H1 (cell line): ENCODE results near the gene STT3A.

Experiments
- ATF2 ChIP-seq: IDR thresholded peaks from 2 replicates; pipeline ENCODE4 v1.6.1; 2012; ENCODE audit warnings: low read length, inconsistent platforms
- BCL11A ChIP-seq, 2 experiments: IDR thresholded peaks; one replicate each; pipeline ENCODE4 v1.6.1; 2011; ENCODE audit warnings: low read depth in 2 of 2, low read length in 2 of 2, mild to moderate bottlenecking in 2 of 2
- CREB1 ChIP-seq: IDR thresholded peaks from 2 replicates; pipeline ENCODE4 v1.6.1; 2012; ENCODE audit warnings: inconsistent platforms
- EZH2 ChIP-seq: fragments of 200-600 bp; sonication (generic); IDR thresholded peaks from 2 replicates; pipeline ENCODE4 v1.7.1; 2012; ENCODE audit warnings: low read depth, mild to moderate bottlenecking, moderate library complexity, low read length, inconsistent platforms; ENCODE audit not compliant: severe bottlenecking
- MAX ChIP-seq: IDR thresholded peaks from 2 replicates; pipeline ENCODE4 v1.6.1; 2012; ENCODE audit warnings: inconsistent platforms
- PHF8 ChIP-seq: fragments of 200-600 bp; sonication (generic); conservative IDR thresholded peaks from 2 replicates; pipeline ENCODE4 v1.7.1; 2012; ENCODE audit warnings: low read depth, mild to moderate bottlenecking, inconsistent platforms, low read length, moderate library complexity
- POLR2A ChIP-seq, 2 experiments: IDR thresholded peaks; 1 replicate in 1 of 2; 2 replicates in 1 of 2; pipeline ENCODE4 v1.6.1; 2011; ENCODE audit warnings: low read depth in 2 of 2, low read length in 2 of 2, mild to moderate bottlenecking in 2 of 2; ENCODE audit errors: control extremely low read depth in 1 of 2
- SIN3A ChIP-seq, 2 experiments: IDR thresholded peaks in 1 of 2; conservative IDR thresholded peaks in 1 of 2; 2 replicates each; pipeline ENCODE4 v1.6.1; 2011 to 2012; ENCODE audit warnings: low read length in 2 of 2, improper control_type of control experiment in 1 of 2, low read depth in 1 of 2, mild to moderate bottlenecking in 1 of 2
- SRF ChIP-seq: IDR thresholded peaks from 2 replicates; pipeline ENCODE4 v1.6.1; 2011; ENCODE audit warnings: mild to moderate bottlenecking, low read depth, low read length, moderate library complexity
- TCF12 ChIP-seq: IDR thresholded peaks from 2 replicates; pipeline ENCODE4 v1.6.1; 2011; ENCODE audit warnings: low read depth, mild to moderate bottlenecking, low read length
- TF ChIP-seq, protein P1 (sequence below), 3 experiments: IDR thresholded peaks; 1 replicate in 2 of 3; 2 replicates in 1 of 3; pipeline versions ENCODE4 v1.5.1 to v1.6.1; 2011; ENCODE audit warnings: low read length in 3 of 3, mild to moderate bottlenecking in 3 of 3, inconsistent platforms in 2 of 3, low read depth in 1 of 3, moderate library complexity in 1 of 3; ENCODE audit not compliant: insufficient read depth in 1 of 3; ENCODE audit errors: control extremely low read depth in 1 of 3

GRCh38 chr11:125553357-125553756, 39.3 kb upstream of the STT3A start:
- TF ChIP-seq CREB1 = no peak
- TF ChIP-seq, protein P1, sequence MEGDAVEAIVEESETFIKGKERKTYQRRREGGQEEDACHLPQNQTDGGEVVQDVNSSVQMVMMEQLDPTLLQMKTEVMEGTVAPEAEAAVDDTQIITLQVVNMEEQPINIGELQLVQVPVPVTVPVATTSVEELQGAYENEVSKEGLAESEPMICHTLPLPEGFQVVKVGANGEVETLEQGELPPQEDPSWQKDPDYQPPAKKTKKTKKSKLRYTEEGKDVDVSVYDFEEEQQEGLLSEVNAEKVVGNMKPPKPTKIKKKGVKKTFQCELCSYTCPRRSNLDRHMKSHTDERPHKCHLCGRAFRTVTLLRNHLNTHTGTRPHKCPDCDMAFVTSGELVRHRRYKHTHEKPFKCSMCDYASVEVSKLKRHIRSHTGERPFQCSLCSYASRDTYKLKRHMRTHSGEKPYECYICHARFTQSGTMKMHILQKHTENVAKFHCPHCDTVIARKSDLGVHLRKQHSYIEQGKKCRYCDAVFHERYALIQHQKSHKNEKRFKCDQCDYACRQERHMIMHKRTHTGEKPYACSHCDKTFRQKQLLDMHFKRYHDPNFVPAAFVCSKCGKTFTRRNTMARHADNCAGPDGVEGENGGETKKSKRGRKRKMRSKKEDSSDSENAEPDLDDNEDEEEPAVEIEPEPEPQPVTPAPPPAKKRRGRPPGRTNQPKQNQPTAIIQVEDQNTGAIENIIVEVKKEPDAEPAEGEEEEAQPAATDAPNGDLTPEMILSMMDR (IDR thresholded peaks at IDR 0.05; ENCODE audit: control extremely low read depth in 1 of 3, insufficient read depth in 1 of 3, low read depth in 1 of 3, low read length in 3 of 3) = no peak
- TF ChIP-seq EZH2 = no peak
- TF ChIP-seq BCL11A (IDR thresholded peaks at IDR 0.05; ENCODE audit: low read depth in 2 of 2, low read length in 2 of 2) = no peak
- TF ChIP-seq SIN3A (conservative IDR thresholded peaks at IDR 0.05 in 1 of 2, IDR thresholded peaks at IDR 0.05 in 1 of 2; ENCODE audit: low read depth in 1 of 2, low read length in 2 of 2) = no peak
- no peak for TF ChIP-seq PHF8
- TF ChIP-seq MAX = no peak
- no peak for TF ChIP-seq ATF2
- TF ChIP-seq SRF = no peak
- TF ChIP-seq POLR2A (IDR thresholded peaks at IDR 0.05; ENCODE audit: control extremely low read depth in 1 of 2, low read depth in 2 of 2, low read length in 2 of 2) = no peak
- TF ChIP-seq TCF12 = no peak
